Measurements from ENCODE around the gene AAGAB. TPM values are rescaled to one million over a fixed set of nuclear protein-coding genes. Genes with fewer than 3 reads are reported as not detected.

The AAGAB gene
- total RNA-seq, 1 experiment from 2014 or later: 46.3 TPM

DNA sequence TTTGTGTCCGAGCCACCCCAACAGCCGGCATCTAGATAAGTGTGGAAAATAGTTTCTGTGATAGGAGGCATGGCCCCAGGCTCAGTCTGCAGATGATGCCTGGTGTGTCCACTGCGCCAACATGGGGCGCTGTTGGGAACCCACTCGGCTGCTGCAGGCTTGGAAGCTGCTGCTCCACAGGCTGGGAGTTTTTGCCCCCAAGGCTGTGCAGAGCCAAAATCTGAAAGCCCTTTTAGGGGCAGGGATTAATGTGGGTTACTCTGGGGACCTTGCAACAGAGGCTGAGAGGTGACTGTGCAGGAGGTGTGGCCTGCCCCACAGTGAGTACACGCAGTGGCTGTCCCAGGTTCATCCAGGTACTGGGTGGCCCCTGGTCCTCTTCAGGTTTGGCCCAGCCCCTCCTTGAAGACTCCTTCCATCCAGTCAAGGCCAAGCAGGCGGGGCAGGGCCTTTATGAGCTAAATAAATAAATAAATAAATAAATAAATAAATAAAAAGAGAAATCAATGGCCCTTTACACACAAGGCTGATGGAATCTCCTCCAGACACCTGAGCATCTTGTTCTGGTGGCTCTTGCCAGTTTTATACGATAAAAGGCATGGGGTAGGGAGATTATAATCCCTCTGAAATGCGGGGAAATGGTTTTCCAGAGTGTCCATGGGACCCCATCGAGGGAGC lies 73.8 kb downstream of the AAGAB start:
- Histone ChIP-seq H3K9ac (ENCODE audit: low read length) (no peak overlapping the region), H4K20me1 (ENCODE audit: insufficient read depth, low read depth, low read length) (no peaks in the 10 kb centered on the region; the same call in 1 of the 2 replicates), H3K4me1 (ENCODE audit: low read length) (no peaks in the 10 kb centered on the region; the same call in 1 of the 2 replicates), H3K4me3 (ENCODE audit: low read length) (no peak overlapping the region), H3K4me2 (ENCODE audit: low read depth, low read length, poor library complexity, severe bottlenecking) (no peak overlapping the region), H2AFZ (ENCODE audit: low read length) (no peak overlapping the region), H3K9me2 (replicated peaks; ENCODE audit: insufficient read depth, low read length) (no peaks in the 10 kb centered on the region), H3K27me3 (ENCODE audit: low read length) (no peaks in the 10 kb centered on the region), H3K27ac (ENCODE audit: low read length) (no peak overlapping the region), H3K79me2 (ENCODE audit: low read length) (no peaks in the 10 kb centered on the region), H3K9me3 (ENCODE audit: low read length) (no peaks in the 10 kb centered on the region), H3K36me3 (ENCODE audit: insufficient read depth, low read length) (no peaks in the 10 kb centered on the region)
- no peak for DNase-seq

- no peaks in the 10 kb centered on the region; the same call in 1 of the 2 replicates for H3K4me1 ChIP-seq (ENCODE audit: low read length)
- no peaks in the 10 kb centered on the region; the same call in 1 of the 2 replicates for H4K20me1 ChIP-seq (ENCODE audit: insufficient read depth, low read depth, low read length)
- DNase-seq: no peak
- no peaks in the 10 kb centered on the region for H3K79me2 ChIP-seq (ENCODE audit: low read length)
- no peaks in the 10 kb centered on the region for H3K27me3 ChIP-seq (ENCODE audit: low read length)
- no peaks in the 10 kb centered on the region for H3K36me3 ChIP-seq (ENCODE audit: insufficient read depth, low read length)
- H3K4me2 ChIP-seq (ENCODE audit: low read depth, low read length, poor library complexity, severe bottlenecking): no peak overlapping the region
- H3K9me2 ChIP-seq (replicated peaks; ENCODE audit: insufficient read depth, low read length): no peaks in the 10 kb centered on the region
- no peaks in the 10 kb centered on the region for H3K9me3 ChIP-seq (ENCODE audit: low read length)
- H2AFZ ChIP-seq (ENCODE audit: low read length): no peak overlapping the region
- no peak overlapping the region for H3K4me3 ChIP-seq (ENCODE audit: low read length)
- no peak overlapping the region for H3K27ac ChIP-seq (ENCODE audit: low read length)
- H3K9ac ChIP-seq (ENCODE audit: low read length): no peak overlapping the region
Measured at GRCh38 chr15:67180035-67180434, 74.4 kb downstream of the AAGAB start.

- H3K9ac ChIP-seq (ENCODE audit: low read length): no peak overlapping the region
- H3K36me3 ChIP-seq (ENCODE audit: insufficient read depth, low read length): no peaks in the 10 kb centered on the region
- H3K4me3 ChIP-seq (ENCODE audit: low read length): no peak overlapping the region
- no peaks in the 10 kb centered on the region for H3K27me3 ChIP-seq (ENCODE audit: low read length)
- H3K9me3 ChIP-seq (ENCODE audit: low read length): no peaks in the 10 kb centered on the region
- H3K27ac ChIP-seq (ENCODE audit: low read length): no peak overlapping the region
- no peaks in the 10 kb centered on the region; the same call in 1 of the 2 replicates for H4K20me1 ChIP-seq (ENCODE audit: insufficient read depth, low read depth, low read length)
- H3K4me1 ChIP-seq (ENCODE audit: low read length): no peaks in the 10 kb centered on the region; the same call in 1 of the 2 replicates
- H3K4me2 ChIP-seq (ENCODE audit: low read depth, low read length, poor library complexity, severe bottlenecking): no peak overlapping the region
- no peaks in the 10 kb centered on the region for H3K79me2 ChIP-seq (ENCODE audit: low read length)
- no peak for DNase-seq
- no peaks in the 10 kb centered on the region for H3K9me2 ChIP-seq (replicated peaks; ENCODE audit: insufficient read depth, low read length)
- no peak overlapping the region for H2AFZ ChIP-seq (ENCODE audit: low read length)
Measured at GRCh38 chr15:67179411-67179995, 75.0 kb downstream of the AAGAB start.

GRCh38 chr15:67178569-67179210 lies 75.8 kb downstream of the AAGAB start:
- no peak overlapping the region for H3K27ac ChIP-seq (ENCODE audit: low read length)
- no peak overlapping the region for H2AFZ ChIP-seq (ENCODE audit: low read length)
- DNase-seq: no peak
- no peaks in the 10 kb centered on the region for H3K36me3 ChIP-seq (ENCODE audit: insufficient read depth, low read length)
- no peaks in the 10 kb centered on the region for H3K27me3 ChIP-seq (ENCODE audit: low read length)
- no peak overlapping the region for H3K4me3 ChIP-seq (ENCODE audit: low read length)
- no peaks in the 10 kb centered on the region; the same call in 1 of the 2 replicates for H4K20me1 ChIP-seq (ENCODE audit: insufficient read depth, low read depth, low read length)
- H3K9me3 ChIP-seq (ENCODE audit: low read length): no peaks in the 10 kb centered on the region
- H3K4me1 ChIP-seq (ENCODE audit: low read length): no peaks in the 10 kb centered on the region; the same call in 1 of the 2 replicates
- H3K9ac ChIP-seq (ENCODE audit: low read length): no peak overlapping the region
- H3K4me2 ChIP-seq (ENCODE audit: low read depth, low read length, poor library complexity, severe bottlenecking): no peak overlapping the region
- H3K79me2 ChIP-seq (ENCODE audit: low read length): no peaks in the 10 kb centered on the region
- no peaks in the 10 kb centered on the region for H3K9me2 ChIP-seq (replicated peaks; ENCODE audit: insufficient read depth, low read length)

DNA sequence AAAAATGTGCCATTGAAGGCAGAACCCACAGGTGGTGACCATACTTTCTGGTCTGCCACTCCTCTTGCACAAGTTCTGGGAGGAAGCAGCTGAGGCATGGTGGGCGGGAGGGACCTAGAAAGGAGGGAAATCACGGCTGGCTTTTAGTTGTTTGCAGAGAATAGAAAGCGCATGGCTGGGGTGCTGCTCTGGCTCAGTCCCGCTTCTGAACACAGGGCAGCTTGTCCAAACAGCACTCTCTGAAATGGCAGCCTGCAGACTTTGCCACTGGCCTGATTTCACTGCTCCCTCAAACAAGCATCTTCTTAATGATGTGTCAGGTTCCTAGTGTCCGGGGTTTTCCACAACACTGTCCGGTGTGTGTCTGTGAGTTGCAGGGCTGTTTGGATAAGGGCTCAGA lies 76.7 kb downstream of the AAGAB start:
- DNase-seq: no peak
- Histone ChIP-seq H3K79me2 (ENCODE audit: low read length) (no peaks in the 10 kb centered on the region), H3K4me1 (ENCODE audit: low read length) (no peaks in the 10 kb centered on the region; the same call in 1 of the 2 replicates), H3K27me3 (ENCODE audit: low read length) (no peaks in the 10 kb centered on the region), H3K27ac (ENCODE audit: low read length) (no peak overlapping the region), H3K4me2 (ENCODE audit: low read depth, low read length, poor library complexity, severe bottlenecking) (no peak overlapping the region), H3K9ac (ENCODE audit: low read length) (no peak overlapping the region), H3K9me3 (ENCODE audit: low read length) (no peaks in the 10 kb centered on the region), H2AFZ (ENCODE audit: low read length) (no peak overlapping the region), H3K36me3 (ENCODE audit: insufficient read depth, low read length) (no peaks in the 10 kb centered on the region), H3K9me2 (replicated peaks; ENCODE audit: insufficient read depth, low read length) (no peaks in the 10 kb centered on the region), H4K20me1 (ENCODE audit: insufficient read depth, low read depth, low read length) (no peaks in the 10 kb centered on the region; the same call in 1 of the 2 replicates), H3K4me3 (ENCODE audit: low read length) (no peak overlapping the region)

DNA sequence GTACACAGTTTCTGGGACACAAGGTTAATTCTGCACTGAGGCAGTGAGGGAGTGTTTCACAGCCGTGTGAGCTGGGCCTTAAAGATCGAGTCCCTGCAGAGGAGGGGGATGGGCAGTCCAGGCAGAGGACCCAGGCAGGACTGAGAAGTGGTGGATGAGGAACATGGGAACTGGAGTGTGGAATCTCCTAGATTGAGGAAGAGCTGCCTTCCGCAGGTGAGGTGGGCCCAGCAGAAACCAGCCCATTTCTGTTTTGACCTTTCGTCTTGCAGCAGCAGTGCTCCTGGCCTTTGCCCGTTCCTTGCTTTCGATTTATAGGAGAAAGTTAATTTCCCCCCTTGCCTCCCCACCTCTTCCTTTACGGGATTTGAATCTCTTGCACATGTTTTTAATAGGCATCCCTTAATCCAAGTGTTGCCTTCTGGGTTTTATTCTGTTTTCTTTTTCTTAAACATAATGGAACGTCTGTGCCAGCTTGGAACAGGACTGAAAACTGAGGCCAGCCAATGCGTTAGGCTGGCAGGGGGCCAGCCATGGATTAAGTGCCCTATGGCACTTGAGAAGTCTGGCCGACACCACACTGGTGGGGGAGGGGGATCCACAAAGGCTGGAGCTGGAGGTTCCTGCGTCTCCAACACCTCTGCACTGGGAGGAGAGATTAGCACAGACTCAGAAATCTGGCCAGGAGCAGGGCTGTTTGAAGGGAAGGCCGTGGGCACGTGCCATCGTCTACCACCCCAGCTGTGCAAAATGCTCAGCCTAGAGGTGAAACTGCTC lies 78.1 kb downstream of the AAGAB start:
- Histone ChIP-seq H3K9ac (ENCODE audit: low read length) (no peak overlapping the region), H3K9me3 (ENCODE audit: low read length) (no peaks in the 10 kb centered on the region), H3K36me3 (ENCODE audit: insufficient read depth, low read length) (no peaks in the 10 kb centered on the region), H4K20me1 (ENCODE audit: insufficient read depth, low read depth, low read length) (no peaks in the 10 kb centered on the region; the same call in 1 of the 2 replicates), H2AFZ (ENCODE audit: low read length) (no peak overlapping the region), H3K27me3 (ENCODE audit: low read length) (no peaks in the 10 kb centered on the region), H3K27ac (ENCODE audit: low read length) (no peak overlapping the region), H3K4me3 (ENCODE audit: low read length) (no peak overlapping the region), H3K9me2 (replicated peaks; ENCODE audit: insufficient read depth, low read length) (no peaks in the 10 kb centered on the region), H3K4me1 (ENCODE audit: low read length) (no peaks in the 10 kb centered on the region; the same call in 1 of the 2 replicates), H3K79me2 (ENCODE audit: low read length) (no peaks in the 10 kb centered on the region), H3K4me2 (ENCODE audit: low read depth, low read length, poor library complexity, severe bottlenecking) (no peak overlapping the region)
- no peak for DNase-seq

DNA sequence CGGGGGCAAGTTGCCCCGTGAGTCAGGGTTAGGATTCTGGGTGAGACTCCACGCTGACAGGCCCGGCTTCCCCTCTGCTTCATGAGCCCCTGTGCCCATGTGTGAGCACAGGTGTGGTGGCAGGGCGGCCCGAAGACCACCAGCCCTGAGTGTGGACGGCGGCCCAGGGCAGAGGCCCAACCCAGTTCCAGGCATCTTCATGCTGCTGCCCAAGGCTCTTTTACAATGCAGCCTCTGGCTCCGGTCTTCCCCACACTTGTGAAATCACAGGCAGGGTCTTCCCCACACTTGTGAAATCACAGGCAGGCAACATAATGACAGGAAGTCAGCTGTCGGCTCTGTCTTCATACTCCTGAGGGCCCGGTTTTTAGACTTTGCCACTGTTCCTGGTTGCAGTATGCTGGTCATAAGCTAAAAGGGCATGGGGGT lies 78.8 kb downstream of the AAGAB start:
- H3K9me3 ChIP-seq (ENCODE audit: low read length): no peaks in the 10 kb centered on the region
- H3K9me2 ChIP-seq (replicated peaks; ENCODE audit: insufficient read depth, low read length): no peaks in the 10 kb centered on the region
- H3K36me3 ChIP-seq (ENCODE audit: insufficient read depth, low read length): no peaks in the 10 kb centered on the region
- no peak for DNase-seq
- no peaks in the 10 kb centered on the region; the same call in 1 of the 2 replicates for H3K4me1 ChIP-seq (ENCODE audit: low read length)
- H4K20me1 ChIP-seq (ENCODE audit: insufficient read depth, low read depth, low read length): peaks cover under 1% of the 10 kb centered on the region; the same call in 1 of the 2 replicates
- H2AFZ ChIP-seq (ENCODE audit: low read length): no peak overlapping the region
- H3K27ac ChIP-seq (ENCODE audit: low read length): no peak overlapping the region
- H3K9ac ChIP-seq (ENCODE audit: low read length): no peak overlapping the region
- no peak overlapping the region for H3K4me3 ChIP-seq (ENCODE audit: low read length)
- no peaks in the 10 kb centered on the region for H3K79me2 ChIP-seq (ENCODE audit: low read length)
- H3K4me2 ChIP-seq (ENCODE audit: low read depth, low read length, poor library complexity, severe bottlenecking): no peak overlapping the region
- no peaks in the 10 kb centered on the region for H3K27me3 ChIP-seq (ENCODE audit: low read length)
